HG03025 (cell line): Measurements from ENCODE around the gene ANXA11.

Source experiments
- ATAC-seq: cut with Tn5 transposase; IDR thresholded peaks from one replicate; pipeline ENCODE4 v1.9.1; 2021; ENCODE audit warnings: mild to moderate bottlenecking, moderate library complexity; ENCODE audit not compliant: unreplicated experiment, low FRiP score

ANXA11 gene

GRCh38 chr10:80167471-80168161 lies 37.7 kb downstream of the ANXA11 start:
- ATAC-seq, result no peak

GRCh38 chr10:80166581-80167470 lies 38.5 kb downstream of the ANXA11 start:
- no peak for ATAC-seq

- no peak for ATAC-seq
These were observed 40.2 kb downstream of the ANXA11 start for GRCh38 chr10:80165173-80165572.

- no peak for ATAC-seq
These were observed 40.7 kb downstream of the ANXA11 start for GRCh38 chr10:80164596-80164995.

- ATAC-seq, result no peak
These were observed 41.5 kb downstream of the ANXA11 start for GRCh38 chr10:80163741-80164341.

- no peak for ATAC-seq
These were observed 43.8 kb downstream of the ANXA11 start for GRCh38 chr10:80161321-80162083.

- ATAC-seq, result no peak
These were observed 44.7 kb downstream of the ANXA11 start for GRCh38 chr10:80160361-80161320.

GRCh38 chr10:80159166-80159873 lies 46.0 kb downstream of the ANXA11 start:
- no peak for ATAC-seq

- ATAC-seq, result no peak
These were observed 46.7 kb downstream of the ANXA11 start for GRCh38 chr10:80158598-80159127.

GRCh38 chr10:80158126-80158525 lies 47.2 kb downstream of the ANXA11 start:
- ATAC-seq, result no peak

- no peak for ATAC-seq
These were observed 47.8 kb downstream of the ANXA11 start for GRCh38 chr10:80157561-80157960.

GRCh38 chr10:80156216-80156615 lies 49.1 kb downstream of the ANXA11 start:
- ATAC-seq, result no peak

GRCh38 chr10:80155696-80156215 lies 49.6 kb downstream of the ANXA11 start:
- no peak for ATAC-seq

GRCh38 chr10:80154978-80155695 lies 50.2 kb downstream of the ANXA11 start:
- ATAC-seq, result no peak

- no peak for ATAC-seq
These were observed 50.7 kb downstream of the ANXA11 start for GRCh38 chr10:80154626-80154977.

- ATAC-seq, result no peak
These were observed 51.9 kb downstream of the ANXA11 start for GRCh38 chr10:80153460-80153859.

GRCh38 chr10:80152820-80153219 lies 52.5 kb downstream of the ANXA11 start:
- ATAC-seq, result no peak

GRCh38 chr10:80150172-80150571 lies 55.2 kb downstream of the ANXA11 start:
- ATAC-seq, result no peak
